ENCODE measurements around the gene MCF2L.
"Not testable (repeated sequence)": the region's sequence is repeated elsewhere in the genome, so short reads cannot be mapped to it uniquely, and the experiment has no call there.

Gene MCF2L

GRCh38 chr13:113103646-113104045 lies 134.6 kb downstream of the MCF2L start:
- Mint-ChIP-seq H3K9me3 (no peaks in the 10 kb centered on the region), H3K27ac (no peak overlapping the region), H3K4me3 (no peak overlapping the region), H3K36me3 (ENCODE audit: insufficient read depth) (no peaks in the 10 kb centered on the region), H3K4me1 (ENCODE audit: low read depth in 2 of 2) (no peaks in the 10 kb centered on the region), H3K27me3 (no peaks in the 10 kb centered on the region)
- no peak for ATAC-seq (replicated peaks)
- DNase-seq = no peak

GRCh38 chr13:113105032-113105920 lies 136.3 kb downstream of the MCF2L start, which contains the start of gene F7:
F7 (plus strand) TSS chr13:113105791; CDS start chr13:113105842, 51 bp downstream.
- Mint-ChIP-seq H3K27me3 (no peaks in the 10 kb centered on the region), H3K36me3 (ENCODE audit: insufficient read depth) (no peaks in the 10 kb centered on the region), H3K9me3 (no peaks in the 10 kb centered on the region), H3K4me3 (no peak within 1 kb of the TSS), H3K4me1 (ENCODE audit: low read depth in 2 of 2) (no peaks in the 10 kb centered on the region), H3K27ac (no peak within 1 kb of the TSS)
- DNase-seq (no peak), ATAC-seq (replicated peaks) (no peak)

- H3K4me3 Mint-ChIP-seq = no peak overlapping the region
- no peak for ATAC-seq (replicated peaks)
- no peak for DNase-seq
- H3K4me1 Mint-ChIP-seq (ENCODE audit: low read depth in 2 of 2) = peaks cover 0 to under 1% of the 10 kb centered on the region in 2 donors
- H3K9me3 Mint-ChIP-seq = no peaks in the 10 kb centered on the region
- no peak overlapping the region for H3K27ac Mint-ChIP-seq
- H3K27me3 Mint-ChIP-seq = no peaks in the 10 kb centered on the region
- peaks cover 2% of the 10 kb centered on the region for H3K36me3 Mint-ChIP-seq (ENCODE audit: insufficient read depth)
These were observed 137.0 kb downstream of the MCF2L start for GRCh38 chr13:113105921-113106452.

- Mint-ChIP-seq H3K4me3 (peak overlapping the region; percentile 6 to 12), H3K36me3 (ENCODE audit: insufficient read depth) (peaks cover 3% of the 10 kb centered on the region), H3K27ac (no peak overlapping the region), H3K27me3 (no peaks in the 10 kb centered on the region), H3K4me1 (ENCODE audit: low read depth in 2 of 2) (peaks cover 0 to 2% of the 10 kb centered on the region in 2 donors), H3K9me3 (no peaks in the 10 kb centered on the region)
- DNase-seq = no peak
- no peak for ATAC-seq (replicated peaks)
These were observed 137.8 kb downstream of the MCF2L start for GRCh38 chr13:113106711-113107351.

GRCh38 chr13:113108521-113108920 lies 139.5 kb downstream of the MCF2L start:
- H3K27ac Mint-ChIP-seq; H3K9me3 Mint-ChIP-seq; H3K36me3 Mint-ChIP-seq (ENCODE audit: insufficient read depth); H3K4me1 Mint-ChIP-seq (ENCODE audit: low read depth in 2 of 2); ATAC-seq (replicated peaks); DNase-seq; H3K27me3 Mint-ChIP-seq; H3K4me3 Mint-ChIP-seq: not testable (repeated sequence)

- H3K4me3 Mint-ChIP-seq = peak overlapping the region; percentile 66 to 74
- H3K36me3 Mint-ChIP-seq (ENCODE audit: insufficient read depth) = peaks cover 3% of the 10 kb centered on the region
- H3K9me3 Mint-ChIP-seq = no peaks in the 10 kb centered on the region
These were observed 140.4 kb downstream of the MCF2L start for GRCh38 chr13:113109151-113110047.

GRCh38 chr13:113110048-113110851 lies 141.2 kb downstream of the MCF2L start:
- H3K4me1 Mint-ChIP-seq (ENCODE audit: low read depth in 2 of 2) = peaks cover 0 to 2% of the 10 kb centered on the region in 2 donors
- no peaks in the 10 kb centered on the region for H3K9me3 Mint-ChIP-seq
- H3K36me3 Mint-ChIP-seq (ENCODE audit: insufficient read depth) = peaks cover 3% of the 10 kb centered on the region
- peak overlapping the region; percentile 66 to 74 for H3K4me3 Mint-ChIP-seq
- H3K27me3 Mint-ChIP-seq = no peaks in the 10 kb centered on the region
- ATAC-seq (replicated peaks) (peak; percentile 74), DNase-seq (peak in 1 of 3 experiments; percentile 17)
- H3K27ac Mint-ChIP-seq = no peak overlapping the region

More at GRCh38 chr13:113109151-113110047, 140.4 kb downstream of the MCF2L start:
- no peak overlapping the region for H3K27ac Mint-ChIP-seq
- H3K4me1 Mint-ChIP-seq (ENCODE audit: low read depth in 2 of 2) = peaks cover 0 to 2% of the 10 kb centered on the region in 2 donors
- ATAC-seq (replicated peaks) (no peak), DNase-seq (no peak)
- H3K27me3 Mint-ChIP-seq = no peaks in the 10 kb centered on the region

- Mint-ChIP-seq H3K4me3 (peak overlapping the region; percentile 66 to 74), H3K4me1 (ENCODE audit: low read depth in 2 of 2) (peaks cover 0 to 2% of the 10 kb centered on the region in 2 donors), H3K27ac (peak overlapping the region in 1 of 2 donors; percentile 29), H3K27me3 (no peaks in the 10 kb centered on the region), H3K9me3 (no peaks in the 10 kb centered on the region), H3K36me3 (ENCODE audit: insufficient read depth) (peaks cover 3% of the 10 kb centered on the region)
- ATAC-seq (replicated peaks) (peak; percentile 53), DNase-seq (no peak)
These were observed 141.9 kb downstream of the MCF2L start for GRCh38 chr13:113110852-113111315.

GRCh38 chr13:113111821-113112220 lies 142.8 kb downstream of the MCF2L start:
- H3K27me3 Mint-ChIP-seq; H3K4me3 Mint-ChIP-seq; H3K4me1 Mint-ChIP-seq (ENCODE audit: low read depth in 2 of 2); H3K36me3 Mint-ChIP-seq (ENCODE audit: insufficient read depth); H3K27ac Mint-ChIP-seq; H3K9me3 Mint-ChIP-seq; DNase-seq; ATAC-seq (replicated peaks): not testable (repeated sequence)

- not testable (repeated sequence) for ATAC-seq (replicated peaks); H3K4me1 Mint-ChIP-seq (ENCODE audit: low read depth in 2 of 2); H3K4me3 Mint-ChIP-seq
These were observed 143.5 kb downstream of the MCF2L start for GRCh38 chr13:113112475-113112874.

GRCh38 chr13:113112893-113113845 lies 144.2 kb downstream of the MCF2L start:
- peaks cover 0 to 8% of the 10 kb centered on the region in 2 donors for H3K27me3 Mint-ChIP-seq
- H3K4me1 Mint-ChIP-seq (ENCODE audit: low read depth in 2 of 2) = peaks cover 0 to 2% of the 10 kb centered on the region in 2 donors
- no peak overlapping the region for H3K4me3 Mint-ChIP-seq
- no peaks in the 10 kb centered on the region for H3K9me3 Mint-ChIP-seq
- H3K36me3 Mint-ChIP-seq (ENCODE audit: insufficient read depth) = peaks cover 3% of the 10 kb centered on the region
- ATAC-seq (replicated peaks) = no peak
- DNase-seq = no peak
- H3K27ac Mint-ChIP-seq = no peak overlapping the region

More at GRCh38 chr13:113112475-113112874, 143.5 kb downstream of the MCF2L start:
- H3K9me3 Mint-ChIP-seq; DNase-seq; H3K36me3 Mint-ChIP-seq (ENCODE audit: insufficient read depth); H3K27me3 Mint-ChIP-seq; H3K27ac Mint-ChIP-seq: not testable (repeated sequence)
